ENCODE results near the gene NEURL1B.

NEURL1B gene

GRCh38 chr5:172720655-172721054 lies 79.6 kb downstream of the NEURL1B start:
- Histone ChIP-seq H3F3A (ENCODE audit: low read depth) (no peaks in the 10 kb centered on the region), H3K27me3 (ENCODE audit: insufficient read depth, low read length, poor library complexity, severe bottlenecking) (no peaks in the 10 kb centered on the region), H3K9me2 (replicated peaks; ENCODE audit: low read depth, low read length) (no peaks in the 10 kb centered on the region), H3K4me1 (ENCODE audit: insufficient read depth, low read length, poor library complexity, severe bottlenecking) (no peaks in the 10 kb centered on the region), H3K36me3 (ENCODE audit: insufficient read depth, low read length) (no peaks in the 10 kb centered on the region), H3K9ac (ENCODE audit: low read depth, low read length, poor library complexity, severe bottlenecking) (no peak overlapping the region), H3K9me3 (ENCODE audit: insufficient read depth, low read depth, low read length) (no peaks in the 10 kb centered on the region), H3K4me3 (ENCODE audit: low read length, poor library complexity, severe bottlenecking) (no peak overlapping the region), H4K20me1 (ENCODE audit: insufficient read depth, low read length, poor library complexity, severe bottlenecking) (no peaks in the 10 kb centered on the region), H3K4me2 (ENCODE audit: low read depth, low read length, poor library complexity, severe bottlenecking) (no peak overlapping the region), H3K79me2 (ENCODE audit: insufficient read depth, low read length) (no peaks in the 10 kb centered on the region), H2AFZ (ENCODE audit: low read length) (no peak overlapping the region)
- no peak for TF ChIP-seq CTCF (conservative IDR thresholded peaks at IDR 0.05; ENCODE audit: low read length)
- no peak for TF ChIP-seq EZH2phosphoT487 (IDR thresholded peaks at IDR 0.05; ENCODE audit: borderline replicate concordance)

- TF ChIP-seq CTCF (conservative IDR thresholded peaks at IDR 0.05; ENCODE audit: low read length) (no peak), EZH2phosphoT487 (IDR thresholded peaks at IDR 0.05; ENCODE audit: borderline replicate concordance) (no peak)
- Histone ChIP-seq H3K9me2 (replicated peaks; ENCODE audit: low read depth, low read length) (no peaks in the 10 kb centered on the region), H3K9ac (ENCODE audit: low read depth, low read length, poor library complexity, severe bottlenecking) (no peak overlapping the region), H3K4me2 (ENCODE audit: low read depth, low read length, poor library complexity, severe bottlenecking) (no peak overlapping the region), H3K9me3 (ENCODE audit: insufficient read depth, low read depth, low read length) (no peaks in the 10 kb centered on the region), H2AFZ (ENCODE audit: low read length) (no peak overlapping the region), H4K20me1 (ENCODE audit: insufficient read depth, low read length, poor library complexity, severe bottlenecking) (no peaks in the 10 kb centered on the region), H3K27me3 (ENCODE audit: insufficient read depth, low read length, poor library complexity, severe bottlenecking) (no peaks in the 10 kb centered on the region), H3K36me3 (ENCODE audit: insufficient read depth, low read length) (no peaks in the 10 kb centered on the region), H3K4me1 (ENCODE audit: insufficient read depth, low read length, poor library complexity, severe bottlenecking) (no peaks in the 10 kb centered on the region), H3K4me3 (ENCODE audit: low read length, poor library complexity, severe bottlenecking) (no peak overlapping the region), H3K79me2 (ENCODE audit: insufficient read depth, low read length) (no peaks in the 10 kb centered on the region), H3F3A (ENCODE audit: low read depth) (no peaks in the 10 kb centered on the region)
Observed at GRCh38 chr5:172721455-172722326, 80.6 kb downstream of the NEURL1B start.

- no peaks in the 10 kb centered on the region for H3K79me2 ChIP-seq (ENCODE audit: insufficient read depth, low read length)
- H3K9ac ChIP-seq (ENCODE audit: low read depth, low read length, poor library complexity, severe bottlenecking): no peak overlapping the region
- no peaks in the 10 kb centered on the region for H3K9me2 ChIP-seq (replicated peaks; ENCODE audit: low read depth, low read length)
- no peaks in the 10 kb centered on the region for H4K20me1 ChIP-seq (ENCODE audit: insufficient read depth, low read length, poor library complexity, severe bottlenecking)
- H3F3A ChIP-seq (ENCODE audit: low read depth): no peaks in the 10 kb centered on the region
- H3K4me1 ChIP-seq (ENCODE audit: insufficient read depth, low read length, poor library complexity, severe bottlenecking): no peaks in the 10 kb centered on the region
- TF ChIP-seq CTCF (conservative IDR thresholded peaks at IDR 0.05; ENCODE audit: low read length) (no peak), EZH2phosphoT487 (IDR thresholded peaks at IDR 0.05; ENCODE audit: borderline replicate concordance) (no peak)
- no peak overlapping the region for H3K4me3 ChIP-seq (ENCODE audit: low read length, poor library complexity, severe bottlenecking)
- H3K36me3 ChIP-seq (ENCODE audit: insufficient read depth, low read length): no peaks in the 10 kb centered on the region
- no peaks in the 10 kb centered on the region for H3K27me3 ChIP-seq (ENCODE audit: insufficient read depth, low read length, poor library complexity, severe bottlenecking)
- no peak overlapping the region for H3K4me2 ChIP-seq (ENCODE audit: low read depth, low read length, poor library complexity, severe bottlenecking)
- no peaks in the 10 kb centered on the region for H3K9me3 ChIP-seq (ENCODE audit: insufficient read depth, low read depth, low read length)
- no peak overlapping the region for H2AFZ ChIP-seq (ENCODE audit: low read length)
Observed at GRCh38 chr5:172722327-172722815, 81.3 kb downstream of the NEURL1B start.

Measured in Loucy (cell line).